Loucy (cell line): Measurements from ENCODE around the gene PRKN.

Source experiments
- CTCF ChIP-seq: fragments of 200-600 bp; sonication (generic); conservative IDR thresholded peaks from 2 replicates; pipeline ENCODE4 v1.5.1; 2014; ENCODE audit warnings: mild to moderate bottlenecking, antibody characterized with exemption, low read length
- EZH2phosphoT487 ChIP-seq: fragments of 200-600 bp; IDR thresholded peaks from 2 replicates; pipeline ENCODE4 v1.6.1; 2018; ENCODE audit warnings: antibody characterized with exemption, mild to moderate bottlenecking, moderate library complexity, borderline replicate concordance

- TF ChIP-seq CTCF: no peak
- no peak for TF ChIP-seq EZH2phosphoT487
Observed at GRCh38 chr6:161411265-161411944, 1316.2 kb downstream of the PRKN start.
